NCI-H460 (cell line): ENCODE results near the gene EML4. TPM values are rescaled to one million over a fixed set of nuclear protein-coding genes. Genes with fewer than 3 reads are reported as not detected.
A peak's percentile ranks its signal among the peaks of the same experiment; 100 is the strongest.

ENCODE experiments used
- DNase-seq: peaks from one replicate; pipeline ENCODE4 v3.0.0-alpha.2; 2016; ENCODE audit warnings: low read depth; ENCODE audit errors: extremely low read depth
- total RNA-seq: library from RNA; depleted of rRNA; stranded (reverse); fragments of >200 nt; shearing (Covaris generic); gene quantifications from 2 replicates; pipeline ENCODE4 v1.2.3, GENCODE V29; 2014

EML4 gene
- total RNA-seq, 1 experiment from 2014 or later: 36.0 TPM

DNA sequence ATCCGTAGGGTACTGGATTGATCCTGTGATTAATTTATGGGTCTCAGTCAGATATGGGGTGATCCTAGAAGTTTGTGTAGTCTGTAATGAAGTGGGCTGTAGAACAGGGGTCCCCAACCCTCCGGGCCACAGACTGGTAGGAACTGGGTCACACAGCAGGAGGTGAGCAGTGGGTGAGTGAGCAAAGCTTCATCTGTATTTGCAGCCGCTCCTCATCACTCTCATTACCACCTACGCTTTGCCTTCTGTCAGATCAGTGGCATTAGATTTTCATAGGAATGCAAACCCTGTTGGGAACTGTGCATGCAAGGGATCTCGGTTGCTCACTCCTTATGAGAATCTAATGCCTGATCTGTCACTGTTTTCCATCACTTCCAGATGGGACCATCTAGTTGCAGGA is 48.8 kb downstream of the EML4 start:
- DNase-seq: no peak

- no peak for DNase-seq
Measured at GRCh38 chr2:42218712-42219111, 49.6 kb downstream of the EML4 start.

- DNase-seq: no peak
Measured at GRCh38 chr2:42219160-42219559, 50.0 kb downstream of the EML4 start.

- no peak for DNase-seq
Measured at GRCh38 chr2:42220566-42220965, 51.4 kb downstream of the EML4 start.

DNA sequence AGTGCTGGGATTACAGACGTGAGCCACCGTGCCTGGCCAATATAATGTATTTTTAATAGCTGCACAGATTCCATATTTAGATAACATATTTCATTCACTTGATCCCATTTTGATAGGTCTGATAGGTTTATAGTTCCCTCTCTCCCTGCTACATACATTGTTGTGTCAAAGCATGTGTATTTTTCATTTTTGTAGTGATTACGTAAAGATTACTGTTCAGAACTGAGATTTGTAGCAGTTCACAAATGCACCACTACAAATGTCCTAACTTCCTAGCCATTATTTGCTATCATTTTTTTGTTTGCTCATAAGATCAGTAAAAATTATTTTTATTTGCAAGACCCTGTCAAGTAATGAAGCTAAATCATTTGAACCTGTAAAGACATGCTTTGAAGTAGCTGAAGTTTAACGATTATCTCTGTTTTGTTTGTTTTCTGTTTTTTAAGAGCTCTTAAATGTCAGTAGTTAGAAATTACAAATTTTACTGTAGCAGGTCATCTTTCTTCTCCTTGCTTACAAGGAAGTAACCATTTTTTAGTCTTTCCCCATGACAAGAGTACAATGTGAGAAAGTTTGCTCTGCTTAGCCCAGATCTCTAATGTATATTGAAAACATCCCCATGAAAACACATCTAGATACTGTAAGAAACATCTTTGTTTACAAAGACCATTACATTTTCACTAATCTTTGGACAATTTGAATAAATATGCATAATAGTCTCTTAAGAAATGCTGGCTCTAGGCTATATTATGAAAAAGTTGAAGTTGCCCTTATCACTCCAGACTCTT is 54.1 kb downstream of the EML4 start:
- no peak for DNase-seq

DNA sequence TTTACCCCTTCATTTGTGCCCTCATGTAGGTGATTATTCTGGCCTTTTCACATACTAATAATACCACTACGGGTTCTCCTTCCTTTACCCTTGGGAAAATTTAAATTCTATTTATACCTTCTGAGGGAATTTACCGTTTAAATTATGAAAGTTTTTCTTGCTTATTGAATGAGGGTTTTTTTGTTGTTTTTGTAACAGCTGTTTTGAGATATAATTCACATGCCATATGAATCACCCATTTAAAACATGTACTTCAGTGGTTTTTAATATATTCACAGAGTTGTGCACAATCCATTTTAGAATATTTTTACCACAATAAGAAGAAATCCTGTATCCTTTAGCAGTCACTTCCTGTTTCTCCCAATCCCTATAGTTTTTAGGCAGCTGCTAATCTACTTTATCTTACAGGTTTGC is 54.7 kb downstream of the EML4 start:
- no peak for DNase-seq

GRCh38 chr2:42224422-42225067 is 55.4 kb downstream of the EML4 start:
- no peak for DNase-seq

DNA sequence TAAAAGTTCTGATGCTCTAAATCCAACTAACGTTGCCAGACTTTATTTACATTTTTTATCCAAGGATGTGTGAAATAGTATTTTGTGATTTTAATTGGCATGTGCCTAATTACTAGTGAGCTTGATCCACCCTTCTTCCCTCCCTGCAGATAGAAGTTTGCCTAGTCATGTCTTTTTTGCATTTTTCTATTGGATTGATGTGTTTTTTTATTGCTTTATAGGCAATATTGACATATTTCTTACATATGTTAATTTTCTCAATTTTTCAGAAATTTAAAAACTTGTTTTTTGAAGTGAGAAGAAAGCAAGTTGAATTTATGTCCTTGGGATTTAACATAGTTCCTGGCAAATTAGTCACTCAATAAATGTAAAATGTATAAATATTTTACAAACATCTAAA is 56.4 kb downstream of the EML4 start:
- no peak for DNase-seq

DNA sequence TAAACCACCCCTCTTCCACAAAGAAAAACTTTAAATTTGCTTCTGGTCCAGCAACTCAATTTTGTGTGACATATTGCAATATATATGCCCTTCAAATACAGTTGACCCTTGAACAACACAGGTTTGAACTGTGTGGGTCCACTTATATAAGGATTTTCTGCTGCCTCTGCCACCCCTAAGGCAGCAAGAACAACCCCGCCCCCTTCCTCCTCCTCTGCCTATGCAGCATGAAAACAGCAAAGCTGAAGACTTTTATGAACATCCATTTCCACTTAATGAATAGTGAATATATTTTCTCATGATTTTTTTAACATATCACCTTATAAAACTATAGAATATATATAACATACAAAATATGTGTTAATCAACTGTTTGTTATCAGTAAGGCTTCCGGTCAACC is 58.3 kb downstream of the EML4 start:
- DNase-seq: no peak

- DNase-seq: no peak
Measured at GRCh38 chr2:42228101-42228500, 58.9 kb downstream of the EML4 start.

GRCh38 chr2:42229949-42230348 is 60.8 kb downstream of the EML4 start:
- no peak for DNase-seq

- no peak for DNase-seq
Measured at GRCh38 chr2:42230891-42231290, 61.7 kb downstream of the EML4 start.

GRCh38 chr2:42232024-42232423 is 62.9 kb downstream of the EML4 start:
- DNase-seq: no peak

GRCh38 chr2:42233976-42234441 is 64.9 kb downstream of the EML4 start:
- DNase-seq: no peak

- DNase-seq: no peak
Measured at GRCh38 chr2:42236911-42237310, 67.8 kb downstream of the EML4 start.

- peak; percentile 44 for DNase-seq
Measured at GRCh38 chr2:42238644-42239288, 69.6 kb downstream of the EML4 start.

DNA sequence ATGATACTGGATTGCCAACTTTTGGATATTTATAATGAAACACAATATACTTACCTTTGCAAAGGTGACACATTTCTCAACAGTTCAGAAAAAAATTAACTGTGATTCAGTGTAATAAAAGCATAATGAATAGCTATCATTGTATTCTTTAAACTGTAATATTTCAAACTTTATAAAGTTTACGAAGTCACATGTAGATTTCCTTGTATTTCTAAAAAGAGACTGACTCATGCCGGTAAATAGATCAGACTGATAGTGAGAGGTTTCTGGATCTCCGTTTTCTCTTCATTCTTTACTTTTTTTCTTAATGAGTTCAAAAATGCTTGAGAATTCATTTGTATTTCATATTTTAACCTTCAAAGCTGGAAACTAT is 70.1 kb downstream of the EML4 start:
- DNase-seq: no peak

GRCh38 chr2:42239811-42240210 is 70.7 kb downstream of the EML4 start:
- no peak for DNase-seq

GRCh38 chr2:42241517-42241916 is 72.4 kb downstream of the EML4 start:
- DNase-seq: no peak

DNA sequence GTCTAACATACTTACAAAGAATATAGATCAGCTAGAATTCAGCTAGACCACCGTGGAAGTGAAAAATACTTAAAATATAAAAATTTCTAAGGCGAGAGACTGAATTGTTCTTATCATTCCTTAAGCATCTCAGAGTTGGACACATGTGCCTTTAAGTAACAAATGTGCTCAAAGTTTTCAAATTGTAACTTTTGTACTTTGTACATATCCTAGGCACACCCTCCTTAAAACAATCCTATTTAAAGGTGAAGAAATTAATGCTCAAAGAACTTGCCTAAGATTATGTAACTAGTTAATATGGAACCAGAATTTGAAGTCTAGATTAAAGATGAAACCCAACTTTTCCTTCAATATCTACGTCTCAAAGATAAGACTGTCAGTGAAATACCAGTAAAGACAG is 74.1 kb downstream of the EML4 start:
- DNase-seq: no peak

DNA sequence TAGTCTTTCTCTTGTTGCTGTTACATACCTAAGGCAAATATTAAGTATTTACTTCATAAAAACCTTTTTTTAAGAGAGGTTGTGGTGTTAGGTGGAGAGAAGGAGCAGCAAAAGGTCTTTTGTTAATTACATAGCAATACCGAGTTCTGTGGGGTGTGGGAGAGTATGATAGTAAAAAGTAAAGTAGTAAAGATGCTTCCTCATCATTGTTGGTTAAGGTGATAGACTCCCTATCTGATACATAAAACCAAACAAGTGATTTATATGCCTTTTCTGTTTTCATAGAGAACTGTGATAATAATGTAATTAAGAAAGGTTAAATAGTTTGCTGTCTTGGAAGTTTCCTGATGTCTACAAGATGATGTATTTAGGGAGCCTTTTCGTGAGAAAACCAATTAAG is 75.4 kb downstream of the EML4 start:
- no peak for DNase-seq

DNA sequence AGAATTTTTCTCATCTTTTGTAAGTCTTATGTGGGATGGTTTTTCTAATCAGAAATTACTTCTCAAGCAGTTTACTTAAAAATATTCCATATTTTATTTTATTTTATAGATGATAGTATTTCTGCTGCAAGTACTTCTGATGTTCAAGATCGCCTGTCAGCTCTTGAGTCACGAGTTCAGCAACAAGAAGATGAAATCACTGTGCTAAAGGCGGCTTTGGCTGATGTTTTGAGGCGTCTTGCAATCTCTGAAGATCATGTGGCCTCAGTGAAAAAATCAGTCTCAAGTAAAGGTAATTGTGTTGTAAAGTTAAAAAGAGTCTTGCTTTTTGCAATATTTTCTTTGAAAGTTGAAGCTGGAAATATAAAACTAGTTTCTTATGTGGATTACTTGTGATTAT is 76.2 kb downstream of the EML4 start:
- no peak for DNase-seq
